NOMO-1 treated with DMSO at 0.1 percent for 48 hours (cell line): ENCODE data around the gene TXNIP.

ENCODE experiments used
- DNase-seq: peaks from one replicate; lab custom pipeline; 2025; ENCODE audit not compliant: unreplicated experiment; lab: John Stamatoyannopoulos, UW

TXNIP gene

DNA sequence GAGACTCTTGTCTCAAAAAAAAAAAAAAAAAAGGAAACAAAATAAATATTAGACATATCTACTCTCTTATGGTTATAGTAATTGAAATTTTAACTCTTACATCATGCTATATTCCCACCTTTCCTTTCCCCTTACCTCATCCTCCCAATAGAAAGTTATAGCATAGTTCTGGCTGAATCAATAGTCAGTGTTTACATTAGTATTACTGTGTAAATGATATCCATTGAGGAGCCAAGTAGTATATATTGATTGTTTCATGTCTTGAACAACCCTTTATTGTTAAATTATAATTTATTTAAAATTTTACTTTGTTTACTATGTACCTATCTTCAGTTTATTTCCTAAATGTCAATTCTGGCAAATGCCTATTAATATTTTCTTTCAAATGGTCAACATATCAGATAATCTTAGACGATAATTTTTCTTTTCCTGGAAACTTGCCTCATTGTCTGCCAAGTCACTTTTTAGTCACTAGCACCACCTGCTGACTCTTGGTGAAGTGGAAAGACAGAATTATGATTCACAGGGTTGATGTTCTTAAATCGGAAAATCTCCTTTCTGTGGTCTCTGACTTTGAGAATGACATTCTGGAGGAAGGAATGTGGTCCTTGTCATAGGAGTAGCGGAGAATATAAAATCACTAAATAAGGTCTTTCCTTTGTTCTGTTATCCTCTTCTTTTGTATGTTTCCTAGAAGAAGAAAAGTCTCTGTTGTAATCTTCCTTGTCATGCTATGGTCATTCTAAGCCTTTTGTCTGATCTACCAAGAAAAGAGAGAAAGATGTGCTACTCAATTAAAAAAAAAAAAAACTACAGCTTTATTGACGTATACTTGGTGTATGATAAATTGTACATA is 16.6 kb upstream of the TXNIP start:
- DNase-seq = peak; percentile 75

- DNase-seq = no peak
Measured at GRCh38 chr1:146010126-146010738, 13.9 kb upstream of the TXNIP start.

- no peak for DNase-seq
Measured at GRCh38 chr1:146007489-146008133, 11.2 kb upstream of the TXNIP start.

- DNase-seq = no peak
Measured at GRCh38 chr1:146001709-146002108, 5.3 kb upstream of the TXNIP start.

DNA sequence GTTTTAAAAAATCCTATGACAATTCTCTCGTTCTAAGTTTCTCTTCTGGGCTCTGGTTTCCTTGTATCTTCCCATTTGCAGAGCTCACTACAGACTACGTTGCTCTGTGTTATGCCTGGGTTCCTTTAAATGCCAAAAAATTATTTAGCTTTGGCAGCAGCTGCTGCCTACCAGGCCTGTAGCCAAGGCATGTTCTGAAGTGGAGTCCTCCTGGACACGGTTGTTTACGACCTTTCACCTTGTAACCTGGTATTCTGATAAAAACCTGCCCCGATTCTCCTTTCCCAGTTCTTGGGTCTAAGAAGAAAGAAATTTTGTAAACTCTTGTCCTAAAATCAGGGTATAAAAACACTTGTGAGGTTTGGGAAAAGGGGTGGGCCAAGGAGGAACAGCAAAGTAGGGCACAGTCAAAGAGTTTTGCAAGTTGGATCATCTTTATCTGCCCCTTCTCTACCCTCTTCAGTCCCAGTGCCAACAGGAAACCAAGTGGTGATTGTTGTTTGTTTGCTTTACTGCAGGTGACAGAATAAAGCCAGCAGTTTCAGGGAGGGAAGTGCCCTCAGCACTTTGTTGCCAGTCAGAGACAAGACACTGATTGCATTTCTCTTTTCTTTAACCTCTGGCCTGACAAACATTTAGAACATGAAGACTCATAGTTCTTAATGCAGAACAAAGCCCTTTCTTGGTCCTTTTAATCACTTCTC is 3.1 kb upstream of the TXNIP start:
- no peak for DNase-seq

DNA sequence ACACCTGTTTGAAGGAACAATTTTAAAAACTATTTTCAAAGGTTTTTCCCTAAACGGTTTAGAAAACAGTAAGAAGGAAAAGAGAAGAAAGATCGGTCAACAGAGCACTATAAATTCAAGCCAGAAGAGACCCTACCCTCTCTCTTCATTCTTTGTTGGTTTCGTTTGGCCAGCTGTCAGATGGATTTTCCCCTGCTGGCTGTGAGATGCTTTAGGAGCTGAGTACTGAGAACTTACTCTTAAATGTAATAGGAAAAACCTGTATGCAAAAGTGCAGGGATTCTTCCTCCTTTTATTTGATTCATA is 1.3 kb upstream of the TXNIP start:
- DNase-seq = no peak

DNA sequence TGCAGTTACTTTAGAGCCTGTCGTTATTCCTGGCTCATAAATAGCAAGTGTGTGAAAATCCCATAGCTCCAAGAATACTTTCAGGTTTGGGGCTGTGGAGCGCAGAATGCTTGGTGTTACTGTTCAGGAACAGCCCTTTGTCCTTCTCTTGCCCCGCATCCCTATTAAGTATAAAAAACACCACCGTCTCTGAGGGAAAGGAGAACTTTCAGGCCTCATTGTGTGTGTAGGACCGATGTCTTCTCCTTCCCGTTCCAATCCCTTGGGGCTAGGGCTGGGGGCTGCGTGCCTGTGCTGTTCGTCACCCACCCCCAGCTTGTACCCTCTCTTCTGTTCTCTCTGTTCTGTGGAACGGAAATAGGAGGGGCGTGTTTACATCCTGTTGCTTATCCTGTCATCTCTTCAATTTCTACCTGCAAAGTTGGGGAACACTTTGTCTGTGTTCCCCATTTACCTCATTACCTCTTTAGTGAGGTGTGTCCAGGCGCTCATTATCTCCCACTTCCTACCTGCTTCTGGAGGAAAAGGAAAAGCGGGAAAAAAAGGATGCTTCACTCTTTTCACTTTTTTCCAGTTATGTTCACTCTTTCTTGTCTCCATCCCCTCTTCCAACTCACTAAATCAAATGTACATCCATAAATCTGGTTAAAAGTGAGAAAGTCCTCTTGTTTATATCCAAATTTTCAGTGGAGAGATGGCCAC is 788 bp upstream of the TXNIP start:
- peak; percentile 46 for DNase-seq

GRCh38 chr1:145995964-145996432 is 381 bp downstream of the TXNIP start:
- no peak for DNase-seq

DNA sequence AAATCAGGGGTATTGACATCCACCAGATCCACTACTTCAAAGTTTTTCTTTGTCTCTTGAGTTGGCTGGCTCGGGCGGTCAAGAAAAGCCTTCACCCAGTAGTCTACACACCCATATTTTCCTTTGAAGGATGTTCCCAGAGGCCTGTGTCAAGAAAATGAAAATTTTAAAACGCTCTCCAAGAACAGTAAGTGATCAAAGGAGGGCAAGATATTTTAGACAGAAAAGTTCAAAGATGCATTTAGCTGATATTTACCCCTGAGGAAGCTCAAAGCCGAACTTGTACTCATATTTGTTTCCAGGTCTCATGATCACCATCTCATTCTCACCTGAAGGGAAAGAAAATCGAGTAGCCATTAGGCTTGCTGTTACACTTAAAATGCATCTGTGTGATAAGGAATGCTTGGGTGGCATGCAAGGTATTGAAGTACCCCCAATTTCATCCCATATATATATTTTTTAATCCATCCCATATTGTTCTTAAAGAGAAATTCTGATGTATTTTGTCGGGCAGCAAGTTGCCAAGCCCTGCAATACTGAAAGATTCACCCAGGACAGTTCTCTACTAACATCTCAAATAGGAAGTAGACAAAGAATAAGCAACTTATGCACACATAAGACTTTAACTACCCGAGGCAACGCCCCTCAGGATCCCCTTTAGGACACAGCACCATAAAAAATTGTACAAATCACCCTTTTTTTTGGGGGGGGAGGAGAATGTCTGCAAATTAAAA is 1.1 kb downstream of the TXNIP start:
- DNase-seq = peak; percentile 37

GRCh38 chr1:145994391-145995120 is 1.8 kb downstream of the TXNIP start:
- DNase-seq = peak; percentile 37

GRCh38 chr1:145993618-145994390 is 2.6 kb downstream of the TXNIP start:
- no peak for DNase-seq

- peak; percentile 20 for DNase-seq
Measured at GRCh38 chr1:145992958-145993617, 3.3 kb downstream of the TXNIP start.

- DNase-seq = no peak
Measured at GRCh38 chr1:145992502-145992936, 3.9 kb downstream of the TXNIP start.

GRCh38 chr1:145991735-145992412 is 4.5 kb downstream of the TXNIP start:
- DNase-seq = no peak

DNA sequence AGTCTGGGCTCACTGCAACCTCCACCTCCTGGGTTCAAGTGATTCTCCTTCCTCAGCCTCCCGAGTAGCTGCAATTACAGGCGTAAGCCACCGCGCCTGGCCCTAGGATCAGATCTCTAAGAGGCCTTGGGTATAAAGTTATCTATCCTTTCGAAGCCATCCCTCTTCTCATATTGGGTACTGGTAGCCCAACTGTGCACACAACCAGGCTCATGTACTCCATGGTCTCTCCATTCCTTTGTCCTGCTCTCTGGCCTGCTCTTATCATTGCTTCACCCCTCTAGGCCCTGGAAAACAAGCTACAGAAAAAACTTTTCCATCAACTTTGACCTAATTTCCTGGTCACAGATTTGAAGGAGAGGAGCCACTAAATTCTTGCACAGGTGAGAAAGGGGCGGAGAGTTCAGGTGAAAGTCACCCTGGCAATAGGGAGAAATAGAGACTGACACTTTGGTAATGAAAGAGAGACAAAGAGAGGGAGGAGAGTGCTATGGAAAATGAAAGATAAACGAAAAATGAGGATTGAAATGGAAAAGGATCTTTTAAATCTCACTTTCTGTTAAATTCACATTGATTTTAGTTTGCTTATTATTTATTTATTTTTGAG is 6.0 kb downstream of the TXNIP start:
- no peak for DNase-seq

- no peak for DNase-seq
Measured at GRCh38 chr1:145988773-145989172, 7.6 kb downstream of the TXNIP start.

DNA sequence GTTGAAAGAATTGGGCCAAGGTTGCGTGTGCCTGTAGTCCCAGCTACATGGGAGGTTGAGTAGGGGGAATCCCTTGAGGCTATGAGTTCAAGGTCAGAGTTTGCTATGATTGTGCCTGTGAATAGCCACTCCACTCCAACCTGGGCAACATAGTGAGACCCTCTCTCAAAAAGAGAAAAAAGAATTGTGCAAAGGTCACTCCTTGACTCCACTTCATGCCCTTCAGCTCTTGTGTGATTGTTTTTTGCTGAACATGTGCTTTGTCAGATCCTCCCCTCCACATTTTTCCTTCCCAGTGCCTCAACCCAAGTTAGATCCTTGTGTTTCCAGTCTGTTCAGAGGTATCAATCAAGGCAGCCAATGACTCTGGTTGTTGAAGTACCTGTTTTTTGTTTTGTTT is 8.5 kb downstream of the TXNIP start:
- no peak for DNase-seq
